ENCODE results near the gene RSPH4A.

Gene RSPH4A

DNA sequence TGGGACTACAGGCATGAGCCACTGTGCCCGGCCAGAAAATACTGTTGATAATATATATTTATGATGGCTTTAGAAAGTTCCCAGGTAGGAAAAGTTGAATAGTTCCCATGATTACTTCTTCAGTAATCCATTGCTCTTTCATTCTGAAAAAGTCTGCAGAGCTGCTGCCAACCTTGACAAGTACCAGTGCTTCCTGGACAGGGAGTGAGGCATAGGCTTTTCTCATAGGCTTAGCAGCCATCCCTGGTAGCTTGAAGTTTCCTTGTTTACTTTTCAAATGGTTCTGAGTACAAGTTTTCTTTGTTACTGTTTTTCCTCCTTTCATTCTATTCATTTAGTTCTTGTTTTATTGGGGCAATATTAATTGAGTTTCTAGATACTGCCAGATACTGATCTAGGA, 37.1 kb upstream of the RSPH4A start:
- TF ChIP-seq FOXP2 (optimal IDR thresholded peaks at IDR 0.05; ENCODE audit: borderline replicate concordance, extremely low read depth, extremely low read length, insufficient read depth) (no peak), SIN3A (IDR thresholded peaks at IDR 0.05; ENCODE audit: borderline replicate concordance, insufficient read depth, low read length) (no peak), TAF1 (IDR thresholded peaks at IDR 0.05; ENCODE audit: borderline replicate concordance, insufficient read depth, low read length) (no peak), POLR2AphosphoS5 (IDR thresholded peaks at IDR 0.05; ENCODE audit: low read depth, low read length) (no peak)
- TF ChIP-seq, protein P1, sequence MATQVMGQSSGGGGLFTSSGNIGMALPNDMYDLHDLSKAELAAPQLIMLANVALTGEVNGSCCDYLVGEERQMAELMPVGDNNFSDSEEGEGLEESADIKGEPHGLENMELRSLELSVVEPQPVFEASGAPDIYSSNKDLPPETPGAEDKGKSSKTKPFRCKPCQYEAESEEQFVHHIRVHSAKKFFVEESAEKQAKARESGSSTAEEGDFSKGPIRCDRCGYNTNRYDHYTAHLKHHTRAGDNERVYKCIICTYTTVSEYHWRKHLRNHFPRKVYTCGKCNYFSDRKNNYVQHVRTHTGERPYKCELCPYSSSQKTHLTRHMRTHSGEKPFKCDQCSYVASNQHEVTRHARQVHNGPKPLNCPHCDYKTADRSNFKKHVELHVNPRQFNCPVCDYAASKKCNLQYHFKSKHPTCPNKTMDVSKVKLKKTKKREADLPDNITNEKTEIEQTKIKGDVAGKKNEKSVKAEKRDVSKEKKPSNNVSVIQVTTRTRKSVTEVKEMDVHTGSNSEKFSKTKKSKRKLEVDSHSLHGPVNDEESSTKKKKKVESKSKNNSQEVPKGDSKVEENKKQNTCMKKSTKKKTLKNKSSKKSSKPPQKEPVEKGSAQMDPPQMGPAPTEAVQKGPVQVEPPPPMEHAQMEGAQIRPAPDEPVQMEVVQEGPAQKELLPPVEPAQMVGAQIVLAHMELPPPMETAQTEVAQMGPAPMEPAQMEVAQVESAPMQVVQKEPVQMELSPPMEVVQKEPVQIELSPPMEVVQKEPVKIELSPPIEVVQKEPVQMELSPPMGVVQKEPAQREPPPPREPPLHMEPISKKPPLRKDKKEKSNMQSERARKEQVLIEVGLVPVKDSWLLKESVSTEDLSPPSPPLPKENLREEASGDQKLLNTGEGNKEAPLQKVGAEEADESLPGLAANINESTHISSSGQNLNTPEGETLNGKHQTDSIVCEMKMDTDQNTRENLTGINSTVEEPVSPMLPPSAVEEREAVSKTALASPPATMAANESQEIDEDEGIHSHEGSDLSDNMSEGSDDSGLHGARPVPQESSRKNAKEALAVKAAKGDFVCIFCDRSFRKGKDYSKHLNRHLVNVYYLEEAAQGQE (IDR thresholded peaks at IDR 0.05; ENCODE audit: insufficient read depth in 1 of 2, low read depth in 2 of 2, low read length in 2 of 2) = no peak

DNA sequence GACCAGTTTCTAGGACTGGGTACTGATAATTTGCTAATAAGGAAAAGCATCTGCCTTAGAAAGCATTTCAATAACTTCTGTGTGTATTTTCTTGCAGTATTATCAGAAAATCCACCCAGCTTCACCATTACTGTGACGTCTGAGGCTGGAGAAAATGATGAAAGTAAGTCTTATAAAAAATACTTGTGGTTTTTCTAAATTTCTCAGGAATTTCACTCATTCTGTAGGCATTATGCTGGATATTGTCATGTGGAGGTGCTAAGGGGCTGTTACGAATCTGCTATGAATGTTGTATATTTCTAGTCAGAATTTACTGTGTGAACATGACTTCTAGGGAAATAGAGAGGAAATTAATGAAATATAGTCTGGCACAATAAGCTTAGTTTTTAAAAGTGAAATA, 36.1 kb upstream of the RSPH4A start:
- TF ChIP-seq SIN3A (IDR thresholded peaks at IDR 0.05; ENCODE audit: borderline replicate concordance, insufficient read depth, low read length) (no peak), POLR2AphosphoS5 (IDR thresholded peaks at IDR 0.05; ENCODE audit: low read depth, low read length) (no peak), TAF1 (IDR thresholded peaks at IDR 0.05; ENCODE audit: borderline replicate concordance, insufficient read depth, low read length) (no peak)

DNA sequence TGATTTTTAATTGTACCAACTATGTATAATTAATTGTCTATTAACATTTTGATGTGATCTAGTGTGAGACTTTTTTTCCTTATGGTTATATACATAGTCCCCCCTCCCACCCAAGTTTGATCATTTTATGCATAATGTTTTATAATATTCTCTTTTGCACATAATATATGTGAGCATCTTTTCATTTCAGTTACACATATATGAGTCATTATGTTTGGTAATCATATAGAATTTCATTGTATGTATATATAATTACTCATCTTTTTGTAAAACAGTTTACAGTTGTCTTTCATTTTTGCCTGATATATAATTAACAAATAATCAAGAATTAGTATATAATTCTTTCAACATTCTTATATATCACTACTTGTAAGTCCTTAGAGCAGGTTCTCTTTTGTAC, 30.0 kb upstream of the RSPH4A start:
- no peak for TF ChIP-seq FOXP2 (optimal IDR thresholded peaks at IDR 0.05; ENCODE audit: borderline replicate concordance, extremely low read depth, extremely low read length, insufficient read depth)
- no peak for TF ChIP-seq SIN3A (IDR thresholded peaks at IDR 0.05; ENCODE audit: borderline replicate concordance, insufficient read depth, low read length)
- no peak for TF ChIP-seq POLR2AphosphoS5 (IDR thresholded peaks at IDR 0.05; ENCODE audit: low read depth, low read length)
- TF ChIP-seq, protein P1 (IDR thresholded peaks at IDR 0.05; ENCODE audit: insufficient read depth in 1 of 2, low read depth in 2 of 2, low read length in 2 of 2) = no peak
- TF ChIP-seq TAF1 (IDR thresholded peaks at IDR 0.05; ENCODE audit: borderline replicate concordance, insufficient read depth, low read length) = no peak

DNA sequence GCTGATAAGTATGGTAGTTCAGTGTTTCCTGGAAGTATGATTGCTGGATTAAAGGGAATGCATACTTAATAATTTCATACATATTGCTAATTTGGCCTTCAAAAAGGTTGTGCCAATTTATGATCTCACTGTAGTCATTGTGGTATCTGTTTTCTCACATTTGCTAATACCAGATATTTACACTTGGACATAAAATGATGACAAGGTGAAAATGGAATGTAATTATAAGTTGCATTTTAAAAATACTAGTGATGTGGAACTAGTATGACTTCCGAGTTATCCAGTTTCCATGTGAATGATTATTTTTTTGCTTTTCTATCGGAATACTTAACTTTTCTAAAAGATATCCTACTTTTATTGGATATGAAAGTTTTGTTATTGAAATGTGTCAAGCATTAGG, 29.5 kb upstream of the RSPH4A start:
- TF ChIP-seq POLR2AphosphoS5 (IDR thresholded peaks at IDR 0.05; ENCODE audit: low read depth, low read length) (no peak), FOXP2 (optimal IDR thresholded peaks at IDR 0.05; ENCODE audit: borderline replicate concordance, extremely low read depth, extremely low read length, insufficient read depth) (no peak), SIN3A (IDR thresholded peaks at IDR 0.05; ENCODE audit: borderline replicate concordance, insufficient read depth, low read length) (no peak), TAF1 (IDR thresholded peaks at IDR 0.05; ENCODE audit: borderline replicate concordance, insufficient read depth, low read length) (no peak)
- TF ChIP-seq, protein P1 (IDR thresholded peaks at IDR 0.05; ENCODE audit: insufficient read depth in 1 of 2, low read depth in 2 of 2, low read length in 2 of 2) = no peak

DNA sequence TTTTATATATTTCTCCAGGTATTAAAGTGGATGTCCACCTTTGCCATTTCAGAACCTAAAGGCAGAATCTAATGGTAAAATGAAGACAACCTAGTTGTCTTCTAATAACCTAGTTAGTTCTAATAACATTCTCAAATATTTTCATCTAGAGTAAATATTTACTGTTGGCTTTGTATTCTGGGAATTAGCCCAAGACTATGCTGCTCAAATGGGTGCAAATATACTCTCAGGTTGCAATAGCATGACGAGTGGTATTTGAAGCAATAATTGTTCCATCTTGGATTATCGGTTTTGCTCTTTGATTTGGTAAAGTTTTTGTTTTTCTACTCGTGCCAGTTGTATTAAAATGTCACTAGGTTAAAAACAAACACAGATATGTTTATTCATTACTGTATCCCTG, 21.0 kb upstream of the RSPH4A start:
- TF ChIP-seq, protein P1 (IDR thresholded peaks at IDR 0.05; ENCODE audit: insufficient read depth in 1 of 2, low read depth in 2 of 2, low read length in 2 of 2) = no peak
- TF ChIP-seq FOXP2 (optimal IDR thresholded peaks at IDR 0.05; ENCODE audit: borderline replicate concordance, extremely low read depth, extremely low read length, insufficient read depth) (no peak), TAF1 (IDR thresholded peaks at IDR 0.05; ENCODE audit: borderline replicate concordance, insufficient read depth, low read length) (no peak), SIN3A (IDR thresholded peaks at IDR 0.05; ENCODE audit: borderline replicate concordance, insufficient read depth, low read length) (no peak), POLR2AphosphoS5 (IDR thresholded peaks at IDR 0.05; ENCODE audit: low read depth, low read length) (no peak)

Data from PFSK-1 (cell line).